GM12865 (cell line): ENCODE measurements around the gene TUBGCP6.

Experiments used
- DNase-seq: peaks from one replicate; pipeline ENCODE4 v3.0.0; 2010; ENCODE audit warnings: low read depth
- H3K4me3 ChIP-seq: 2 replicates; pipeline ENCODE4 v1.5.1; 2011; ENCODE audit warnings: mild to moderate bottlenecking, low read depth, low read length, control low read depth
- TF ChIP-seq, protein P1 (sequence below): IDR thresholded peaks from 2 replicates; pipeline ENCODE4 v1.5.1; 2011; ENCODE audit warnings: low read length, control low read depth, low read depth, inconsistent platforms; ENCODE audit not compliant: insufficient read depth; ENCODE audit errors: missing control alignments

TUBGCP6 gene

DNA sequence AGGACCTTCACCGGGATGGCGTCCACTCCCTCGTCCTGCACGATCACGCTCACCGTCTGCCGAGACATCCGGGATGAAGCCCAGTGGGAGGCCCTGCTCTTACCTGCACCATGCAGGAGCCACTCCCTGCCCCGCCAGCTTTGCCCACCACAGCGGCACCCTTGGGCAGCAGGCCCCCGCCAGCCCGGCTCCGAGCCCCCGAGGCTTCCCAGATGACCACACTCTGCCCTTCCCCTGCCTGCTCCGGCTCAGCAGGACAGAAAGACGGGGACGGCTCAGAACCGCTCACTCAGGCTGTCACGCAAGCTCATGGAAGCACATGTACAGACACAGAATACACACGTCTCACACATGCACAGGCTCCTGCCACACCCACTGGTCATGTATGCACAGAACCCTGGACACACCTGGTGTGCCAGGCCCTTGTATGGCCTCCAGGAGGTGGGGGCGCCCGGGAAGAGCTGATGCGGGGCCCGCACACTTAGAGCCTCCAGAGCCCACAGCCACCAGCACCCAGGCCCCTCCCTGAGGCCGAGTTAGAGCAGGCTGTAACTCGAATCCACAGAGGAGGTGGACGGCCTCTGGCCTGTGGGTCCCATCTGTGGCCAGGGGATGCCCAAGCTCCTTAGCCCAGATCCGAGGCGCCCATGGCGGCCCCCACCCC is 34.3 kb upstream of the TUBGCP6 start:
- TF ChIP-seq, protein P1, sequence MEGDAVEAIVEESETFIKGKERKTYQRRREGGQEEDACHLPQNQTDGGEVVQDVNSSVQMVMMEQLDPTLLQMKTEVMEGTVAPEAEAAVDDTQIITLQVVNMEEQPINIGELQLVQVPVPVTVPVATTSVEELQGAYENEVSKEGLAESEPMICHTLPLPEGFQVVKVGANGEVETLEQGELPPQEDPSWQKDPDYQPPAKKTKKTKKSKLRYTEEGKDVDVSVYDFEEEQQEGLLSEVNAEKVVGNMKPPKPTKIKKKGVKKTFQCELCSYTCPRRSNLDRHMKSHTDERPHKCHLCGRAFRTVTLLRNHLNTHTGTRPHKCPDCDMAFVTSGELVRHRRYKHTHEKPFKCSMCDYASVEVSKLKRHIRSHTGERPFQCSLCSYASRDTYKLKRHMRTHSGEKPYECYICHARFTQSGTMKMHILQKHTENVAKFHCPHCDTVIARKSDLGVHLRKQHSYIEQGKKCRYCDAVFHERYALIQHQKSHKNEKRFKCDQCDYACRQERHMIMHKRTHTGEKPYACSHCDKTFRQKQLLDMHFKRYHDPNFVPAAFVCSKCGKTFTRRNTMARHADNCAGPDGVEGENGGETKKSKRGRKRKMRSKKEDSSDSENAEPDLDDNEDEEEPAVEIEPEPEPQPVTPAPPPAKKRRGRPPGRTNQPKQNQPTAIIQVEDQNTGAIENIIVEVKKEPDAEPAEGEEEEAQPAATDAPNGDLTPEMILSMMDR = no peak
- H3K4me3 ChIP-seq = no peak overlapping the region

DNA sequence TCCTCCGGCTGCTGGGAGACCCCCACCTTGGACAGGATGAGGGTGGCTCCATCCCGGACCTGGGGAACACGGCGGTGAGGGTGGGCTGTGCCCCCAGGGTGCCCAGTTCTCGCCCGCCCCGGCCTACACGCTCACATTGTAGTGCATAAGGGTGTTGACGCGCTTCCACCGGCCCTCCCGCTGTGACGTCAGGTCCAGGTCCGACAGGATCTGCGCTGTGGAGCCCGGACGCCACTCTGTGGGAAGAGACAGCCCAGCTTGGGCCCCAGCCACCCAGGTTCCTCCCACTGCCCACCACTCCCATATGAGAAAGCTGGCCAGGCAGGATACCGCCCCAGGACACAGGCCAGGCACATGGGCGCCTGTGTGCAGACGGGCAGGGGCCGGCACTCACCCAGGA is 33.6 kb upstream of the TUBGCP6 start:
- TF ChIP-seq, protein P1 = no peak
- no peak for DNase-seq
- H3K4me3 ChIP-seq = no peak overlapping the region

More for the DNA sequence above, 34.3 kb upstream of the TUBGCP6 start:
- no peak for DNase-seq

DNA sequence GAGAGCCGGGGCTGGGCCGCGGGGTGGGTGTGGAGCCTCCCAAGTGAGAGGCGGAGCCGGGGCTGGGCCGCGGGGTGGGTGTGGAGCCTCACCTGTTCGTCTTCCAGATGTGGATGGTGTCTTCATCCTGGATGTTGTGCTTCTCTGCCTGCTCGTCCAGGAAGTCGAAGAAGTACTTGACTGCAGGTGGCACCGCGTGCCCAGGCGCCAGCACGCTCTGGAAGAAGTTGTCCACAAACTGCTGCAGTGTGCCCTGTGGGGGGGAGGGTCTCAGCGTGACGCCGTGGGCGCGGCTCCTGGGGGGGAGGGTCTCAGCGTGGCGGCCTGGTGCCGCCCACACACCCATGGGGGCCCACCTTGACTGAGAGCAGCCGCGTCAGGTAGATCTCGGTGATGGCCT is 32.9 kb upstream of the TUBGCP6 start:
- TF ChIP-seq, protein P1 = no peak
- no peak for DNase-seq
- no peak overlapping the region for H3K4me3 ChIP-seq

DNA sequence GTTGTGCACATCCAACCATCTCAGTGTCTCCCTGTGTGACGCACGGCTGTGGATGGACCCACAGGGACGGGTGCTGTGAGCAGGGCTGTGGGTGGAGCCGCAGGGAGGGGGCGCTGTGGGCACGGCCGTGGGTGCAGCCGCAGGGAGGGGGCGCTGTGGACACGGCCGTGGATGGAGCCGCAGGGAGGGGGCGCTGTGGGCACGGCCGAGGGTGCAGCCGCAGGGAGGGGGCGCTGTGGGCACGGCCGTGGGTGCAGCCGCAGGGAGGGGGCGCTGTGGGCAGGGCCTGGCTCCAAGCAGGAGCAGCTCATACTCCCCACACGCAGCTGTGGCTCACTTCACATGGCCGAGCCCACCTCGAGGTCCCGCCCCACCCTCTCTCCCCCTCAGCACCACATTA is 31.3 kb upstream of the TUBGCP6 start:
- TF ChIP-seq, protein P1 = peak; percentile 95
- no peak overlapping the region for H3K4me3 ChIP-seq
- DNase-seq = peak; percentile 96

DNA sequence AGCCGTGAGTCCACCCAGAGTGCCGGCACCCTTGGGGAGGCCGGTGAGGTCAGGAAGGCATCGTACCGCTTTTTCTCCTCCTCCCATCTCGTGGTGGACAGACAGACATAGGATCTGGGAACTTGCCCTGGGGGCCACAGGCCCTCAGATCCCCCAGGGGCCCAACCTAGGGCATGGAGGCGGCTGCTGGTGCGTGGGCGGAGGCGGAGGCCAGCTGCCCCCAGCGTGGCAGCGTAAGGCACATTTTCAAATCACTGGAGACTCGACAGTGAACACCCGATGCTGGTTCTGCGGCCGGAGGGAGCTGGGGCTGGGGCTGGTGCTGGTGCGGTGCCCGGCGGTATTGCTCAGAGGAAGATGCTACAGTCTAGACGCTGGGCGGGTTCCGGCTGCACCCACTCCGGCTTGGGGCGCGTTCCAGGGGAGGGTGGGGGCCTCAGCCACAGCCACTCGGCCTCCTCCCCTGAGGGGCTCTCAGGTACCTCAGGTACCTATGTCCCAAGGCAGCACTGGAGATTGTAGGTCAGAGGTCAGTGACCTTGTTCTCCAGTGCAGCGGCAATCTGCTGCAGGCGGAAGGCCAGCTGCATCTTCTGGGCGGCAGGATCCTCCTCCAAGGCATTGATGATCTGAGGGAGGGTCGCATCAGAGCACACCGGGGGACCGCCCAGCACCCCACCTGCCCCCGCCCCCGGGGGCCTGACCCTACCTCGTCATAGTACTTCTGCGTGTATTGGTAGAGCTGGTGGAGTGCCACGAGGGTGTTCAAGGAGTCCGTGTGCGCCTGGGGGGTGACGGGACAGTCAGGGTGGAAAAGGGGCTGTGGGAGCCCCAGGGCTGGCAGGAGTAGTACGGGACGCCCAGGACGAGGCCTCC is 30.6 kb upstream of the TUBGCP6 start:
- no peak for DNase-seq
- TF ChIP-seq, protein P1 = no peak
- H3K4me3 ChIP-seq = no peak overlapping the region

DNA sequence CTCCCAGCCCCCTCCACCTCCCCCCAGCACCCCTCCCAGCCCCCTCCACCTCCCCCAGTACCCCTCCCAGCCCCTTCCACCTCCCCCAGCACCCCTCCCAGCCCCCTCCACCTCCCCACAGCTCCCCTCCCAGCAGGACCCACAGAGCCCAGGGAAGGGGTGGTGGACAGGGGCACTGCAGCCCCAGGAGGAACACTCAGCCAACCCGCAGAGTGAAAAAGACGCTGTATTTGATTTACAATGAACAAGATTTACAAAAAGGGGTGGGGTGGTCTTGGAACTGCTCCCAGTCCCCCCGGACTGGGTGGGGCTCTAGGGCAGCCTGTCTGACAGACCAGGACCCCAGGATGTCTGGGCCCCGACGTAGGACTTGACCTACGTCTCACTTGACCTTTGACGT is 29.9 kb upstream of the TUBGCP6 start:
- H3K4me3 ChIP-seq = no peak overlapping the region
- TF ChIP-seq, protein P1 = no peak
- DNase-seq = no peak
